K562 (cell line): ENCODE measurements around the gene TENT4B. TPM values are rescaled to one million over a fixed set of nuclear protein-coding genes. Genes with fewer than 3 reads are reported as not detected.
A peak's percentile ranks its signal among the peaks of the same experiment; 100 is the strongest.

Experiments used
- BRF1 ChIP-seq: IDR thresholded peaks from 3 replicates; pipeline ENCODE4 v1.6.1; 2011; ENCODE audit warnings: borderline replicate concordance, mild to moderate bottlenecking; ENCODE audit not compliant: insufficient read length; ENCODE audit errors: extremely low read depth
- CBFB ChIP-seq: sonication (generic); formaldehyde crosslinking; IDR thresholded peaks from 2 replicates; pipeline ENCODE4 v1.4.0; 2020; ENCODE audit warnings: mild to moderate bottlenecking, missing genetic modification reagents
- CCAR2 ChIP-seq: fragments of 200-400 bp; formaldehyde crosslinking; IDR thresholded peaks from 2 replicates; pipeline ENCODE4 v1.6.1; 2017; ENCODE audit warnings: mild to moderate bottlenecking, low read depth, low read length
- DMBX1 ChIP-seq: fragments of 250-450 bp; sonication (Bioruptor Pico); IDR thresholded peaks from 2 replicates; pipeline ENCODE4 v1.8.0; 2022; ENCODE audit warnings: inconsistent platforms, mild to moderate bottlenecking, moderate library complexity, borderline replicate concordance
- ELK3 ChIP-seq: fragments of 450-650 bp; formaldehyde crosslinking; IDR thresholded peaks from 2 replicates; pipeline ENCODE4 v1.4.0; 2020; ENCODE audit warnings: mild to moderate bottlenecking
- GTF2E2 ChIP-seq: fragments of 200-800 bp; sonication (Bioruptor generic); IDR thresholded peaks from 2 replicates; pipeline ENCODE4 v1.6.1; 2016; ENCODE audit warnings: missing genetic modification characterization, missing compliant biosample characterization
- HDAC2 ChIP-seq: fragments of 450-650 bp; IDR thresholded peaks from 2 replicates; pipeline ENCODE4 v1.6.1; 2016; ENCODE audit warnings: mild to moderate bottlenecking
- JUND ChIP-seq, 2 experiments: IDR thresholded peaks; 2 replicates in 1 of 2; 3 replicates in 1 of 2; pipeline ENCODE4 v1.6.1; 2011; ENCODE audit warnings: borderline replicate concordance in 2 of 2, low read depth in 2 of 2, low read length in 2 of 2, improper control_type of control experiment in 1 of 2, missing biosample characterization in 1 of 2, missing genetic modification characterization in 1 of 2, missing genetic modification reagents in 1 of 2
- MAFF ChIP-seq: IDR thresholded peaks from 2 replicates; pipeline ENCODE4 v1.6.1; 2012; ENCODE audit warnings: low read length, improper control_type of control experiment
- MITF ChIP-seq: IDR thresholded peaks from 2 replicates; pipeline ENCODE4 v1.6.1; 2014; ENCODE audit warnings: antibody characterized with exemption
- MTA1 ChIP-seq: fragments of 450-650 bp; IDR thresholded peaks from 2 replicates; pipeline ENCODE4 v1.6.1; 2017; ENCODE audit warnings: borderline replicate concordance
- NRF1 ChIP-seq, 2 experiments: fragments of 450-650 bp; IDR thresholded peaks in 1 of 2; conservative IDR thresholded peaks in 1 of 2; 2 replicates each; pipeline ENCODE4 v1.6.1; 2014; ENCODE audit warnings: mild to moderate bottlenecking in 2 of 2
- POLR2A ChIP-seq: fragments of 450-650 bp; conservative IDR thresholded peaks from 2 replicates; pipeline ENCODE4 v1.6.1; 2016
- RHOXF2B ChIP-seq: fragments of 250-450 bp; sonication (Bioruptor Pico); conservative IDR thresholded peaks from 2 replicates; pipeline ENCODE4 v1.5.1; 2021
- RNF219 ChIP-seq: fragments of 250-450 bp; sonication (Bioruptor Pico); IDR thresholded peaks from 2 replicates; pipeline ENCODE4 v1.5.0; 2022; ENCODE audit warnings: mild to moderate bottlenecking
- SETDB1 ChIP-seq: IDR thresholded peaks from one replicate; pipeline ENCODE4 v1.6.1; 2012; ENCODE audit warnings: low read length, control low read depth, inconsistent platforms
- SNAPC5 ChIP-seq: fragments of 250-450 bp; sonication (Bioruptor Pico); IDR thresholded peaks from 2 replicates; pipeline ENCODE4 v1.8.0; 2021; ENCODE audit warnings: moderate library complexity, mild to moderate bottlenecking, inconsistent platforms
- TAF1 ChIP-seq: IDR thresholded peaks from 2 replicates; pipeline ENCODE4 v1.6.1; 2011; ENCODE audit warnings: mild to moderate bottlenecking, low read length, moderate library complexity; ENCODE audit not compliant: insufficient read depth, control insufficient read depth, severe bottlenecking; ENCODE audit errors: extremely low read depth
- TCF7 ChIP-seq: sonication (generic); IDR thresholded peaks from 2 replicates; pipeline ENCODE4 v1.6.1; 2016; ENCODE audit warnings: antibody characterized with exemption, borderline replicate concordance
- TRIM28 ChIP-seq: fragments of 450-650 bp; IDR thresholded peaks from 2 replicates; pipeline ENCODE4 v1.6.1; 2017
- XRCC4 ChIP-seq: IDR thresholded peaks from one replicate; pipeline ENCODE4 v1.6.1; 2011; ENCODE audit not compliant: insufficient read depth, insufficient read length; ENCODE audit errors: extremely low read depth
- ZBTB7A ChIP-seq: IDR thresholded peaks from 2 replicates; pipeline ENCODE4 v1.6.1; 2011; ENCODE audit warnings: low read depth, mild to moderate bottlenecking, low read length, moderate library complexity, borderline replicate concordance; ENCODE audit not compliant: control insufficient read depth
- ZNF124 ChIP-seq: sonication (generic); formaldehyde crosslinking; IDR thresholded peaks from 2 replicates; pipeline ENCODE4 v1.8.1; 2022; ENCODE audit warnings: missing genetic modification reagents
- ZNF232 ChIP-seq: sonication (generic); formaldehyde crosslinking; IDR thresholded peaks from 2 replicates; pipeline ENCODE4 v1.8.0; 2022; ENCODE audit warnings: mild to moderate bottlenecking, missing genetic modification reagents
- ZNF551 ChIP-seq: fragments of 250-450 bp; sonication (Bioruptor Pico); IDR thresholded peaks from 2 replicates; pipeline ENCODE4 v1.5.0; 2021; ENCODE audit warnings: mild to moderate bottlenecking, moderate library complexity
- ZNF696 ChIP-seq: fragments of 250-450 bp; sonication (Bioruptor Pico); conservative IDR thresholded peaks from 2 replicates; pipeline ENCODE4 v1.4.0; 2020; ENCODE audit warnings: mild to moderate bottlenecking, moderate library complexity
- ZSCAN32 ChIP-seq: fragments of 450-650 bp; formaldehyde crosslinking; IDR thresholded peaks from 2 replicates; pipeline ENCODE4 v1.4.0; 2020; ENCODE audit warnings: mild to moderate bottlenecking, moderate library complexity
- polyA plus RNA-seq, 8 experiments: library from polyadenylated mRNA; depleted of rRNA in 4 of 8; stranded (reverse) in 5 of 8; unstranded in 3 of 8; fragments of >200 nt; fragmentation: Nextera tagmentation in 2 of 8; fragmentation: Illumina TruSeq in 1 of 8; extraction: Ambion mirVana in 2 of 8; extraction: Trizol in 1 of 8; gene quantifications; 2 replicates each; pipeline versions ENCODE4 v1.2.1 to v1.2.3, GENCODE V29; 2011 to 2014; ENCODE audit warnings: inconsistent platforms in 1 of 8, missing spikeins in 1 of 8
- total RNA-seq, 7 experiments: library from RNA; depleted of rRNA in 6 of 7; stranded (reverse); fragments of >200 nt in 6 of 7; fragmentation: Illumina TruSeq in 2 of 7; extraction: Trizol in 2 of 7; gene quantifications; 2 replicates each; pipeline versions ENCODE4 v1.2.1 to v1.2.3, GENCODE V29; 2011 to 2021; ENCODE audit warnings: low replicate concordance in 1 of 7

The TENT4B gene
- total and polyA plus RNA-seq, 9 of the 15 experiments (the other 6 are each of a cell fraction or from before 2014, with no cell fraction given): 5.2 to 8.4 (median 7.0) TPM

- TF ChIP-seq ZNF696 (CRISPR knock-in tag) (no peak), TAF1 (no peak), BRF1 (no peak), HDAC2 (0 out of 2 replicates have a peak, but pooled peaks have one; percentile 36), GTF2E2 (tag) (no peak), SNAPC5 (CRISPR knock-in tag) (no peak), DMBX1 (CRISPR knock-in tag) (no peak; the same call in 1 of the 2 replicates), ZSCAN32 (CRISPR knock-in tag) (no peak), SETDB1 (no peak), ZBTB7A (0 out of 2 replicates have a peak, but pooled peaks have one; percentile 24), ZNF551 (no peak), CBFB (CRISPR knock-in tag) (no peak), MAFF (no peak), ELK3 (CRISPR knock-in tag) (no peak), MITF (no peak), RHOXF2B (CRISPR knock-in tag) (no peak), ZNF232 (CRISPR knock-in tag) (no peak), RNF219 (CRISPR knock-in tag) (no peak), CCAR2 (no peak), XRCC4 (no peak), JUND (IDR thresholded peaks at IDR 0.05; ENCODE audit: borderline replicate concordance, low read depth, low read length) (peak; percentile 82), JUND (tag; IDR thresholded peaks at IDR 0.05; ENCODE audit: borderline replicate concordance, low read depth, low read length) (peak; percentile 81; the same call in 2 of the 3 replicates), ZNF124 (no peak), MTA1 (peak; percentile 39; the same call in 1 of the 2 replicates), TRIM28 (no peak), TCF7 (no peak), POLR2A (no peak), NRF1 (conservative IDR thresholded peaks at IDR 0.05 in 1 of 2, IDR thresholded peaks at IDR 0.05 in 1 of 2) (peak; percentile 93 to 94)
These were observed 76.1 kb downstream of the TENT4B start (continued) for GRCh38 chr16:50229149-50229726.
